GM18861 (cell line): Measurements from ENCODE around the gene TMEM184A.

Experiments used
- ATAC-seq: cut with Tn5 transposase; IDR thresholded peaks from one replicate; pipeline ENCODE4 v1.9.1; 2021; ENCODE audit not compliant: unreplicated experiment

The TMEM184A gene

GRCh38 chr7:1555813-1556543, at the start of gene TMEM184A:
Gene TMEM184A (minus strand): TSS chr7:1556205. CDS start chr7:1555484, 721 bp downstream.
- no peak for ATAC-seq

GRCh38 chr7:1604383-1604782, 48.4 kb upstream of the TMEM184A start:
- no peak for ATAC-seq

GRCh38 chr7:1603346-1604225, 47.6 kb upstream of the TMEM184A start:
- no peak for ATAC-seq

GRCh38 chr7:1602386-1602785, 46.4 kb upstream of the TMEM184A start:
- no peak for ATAC-seq

- no peak for ATAC-seq
Observed at GRCh38 chr7:1601956-1602355, 46.0 kb upstream of the TMEM184A start.

GRCh38 chr7:1599640-1600395, 43.8 kb upstream of the TMEM184A start:
- ATAC-seq = no peak

- no peak for ATAC-seq
Observed at GRCh38 chr7:1598961-1599639, 43.1 kb upstream of the TMEM184A start.

GRCh38 chr7:1598286-1598685, 42.3 kb upstream of the TMEM184A start:
- no peak for ATAC-seq

- ATAC-seq = no peak
Observed at GRCh38 chr7:1597791-1598190, 41.8 kb upstream of the TMEM184A start.

GRCh38 chr7:1597066-1597760, 41.2 kb upstream of the TMEM184A start:
- no peak for ATAC-seq

GRCh38 chr7:1596181-1597043, 40.4 kb upstream of the TMEM184A start:
- no peak for ATAC-seq

- ATAC-seq = no peak
Observed at GRCh38 chr7:1595636-1596035, 39.6 kb upstream of the TMEM184A start.

GRCh38 chr7:1595027-1595426, 39.0 kb upstream of the TMEM184A start:
- no peak for ATAC-seq

GRCh38 chr7:1593904-1594421, 38.0 kb upstream of the TMEM184A start:
- no peak for ATAC-seq

- no peak for ATAC-seq
Observed at GRCh38 chr7:1593091-1593866, 37.3 kb upstream of the TMEM184A start.

- ATAC-seq = no peak
Observed at GRCh38 chr7:1592299-1592871, 36.4 kb upstream of the TMEM184A start.

GRCh38 chr7:1591876-1592275, 35.9 kb upstream of the TMEM184A start:
- no peak for ATAC-seq

GRCh38 chr7:1591396-1591795, 35.4 kb upstream of the TMEM184A start:
- ATAC-seq = no peak
